SH-SY5Y (cell line): ENCODE measurements around the gene MIOS.

Source experiments
- GATA2 ChIP-seq: IDR thresholded peaks from 2 replicates; pipeline ENCODE4 v1.6.1; 2011; ENCODE audit warnings: mild to moderate bottlenecking, low read depth, low read length
- GATA3 ChIP-seq: IDR thresholded peaks from 2 replicates; pipeline ENCODE4 v1.6.1; 2011; ENCODE audit warnings: low read depth, mild to moderate bottlenecking, low read length, moderate library complexity

The MIOS gene

GRCh38 chr7:7539711-7540110, 27.0 kb upstream of the MIOS start:
- no peak for TF ChIP-seq GATA2
- TF ChIP-seq GATA3 = no peak

DNA sequence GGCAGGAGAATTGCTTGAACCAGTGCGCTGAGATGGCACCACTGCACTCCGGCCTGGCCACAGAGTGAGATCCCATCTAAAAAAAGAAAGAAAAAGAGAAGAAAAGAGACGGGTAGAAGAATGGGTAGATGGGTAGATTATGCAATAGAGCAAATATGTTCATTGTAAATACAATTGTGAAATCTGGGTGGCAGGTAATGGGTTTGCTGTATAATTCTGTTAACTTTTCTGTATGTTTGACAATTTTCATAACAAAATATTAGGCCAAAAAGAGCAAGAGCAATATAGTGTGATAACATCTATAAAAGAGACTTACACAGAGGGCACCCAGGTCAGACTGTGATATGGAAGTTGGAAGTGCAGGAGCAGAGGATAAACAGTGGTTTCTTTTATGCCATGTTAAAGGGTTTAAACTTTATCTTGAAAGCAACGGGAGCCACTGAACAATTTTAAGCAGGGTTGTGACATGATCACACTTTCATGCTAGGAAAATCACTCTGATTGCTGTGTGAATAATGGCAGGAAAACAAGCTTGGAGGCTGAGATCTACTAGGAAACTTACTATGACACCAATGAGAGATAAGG, 24.3 kb upstream of the MIOS start:
- TF ChIP-seq GATA3 = no peak
- no peak for TF ChIP-seq GATA2

DNA sequence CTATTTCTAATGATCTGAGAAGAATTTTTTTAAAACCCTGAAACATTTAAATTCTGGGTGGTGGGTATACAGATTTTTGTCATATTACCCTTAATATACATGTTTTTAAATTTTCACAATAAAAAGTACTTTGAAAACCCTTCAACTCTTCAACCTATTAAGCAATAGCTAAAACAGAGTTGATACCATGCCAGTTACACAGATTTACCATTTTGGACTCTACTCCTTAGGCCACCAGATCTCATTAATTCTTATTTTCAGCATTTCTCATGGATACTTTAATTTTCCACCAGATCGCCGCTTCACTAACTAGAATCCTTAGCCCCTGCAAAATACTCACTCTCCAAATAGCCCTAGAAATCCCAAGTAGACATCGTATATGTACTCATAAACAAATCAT, 18.3 kb upstream of the MIOS start:
- TF ChIP-seq GATA2 = no peak
- no peak for TF ChIP-seq GATA3

DNA sequence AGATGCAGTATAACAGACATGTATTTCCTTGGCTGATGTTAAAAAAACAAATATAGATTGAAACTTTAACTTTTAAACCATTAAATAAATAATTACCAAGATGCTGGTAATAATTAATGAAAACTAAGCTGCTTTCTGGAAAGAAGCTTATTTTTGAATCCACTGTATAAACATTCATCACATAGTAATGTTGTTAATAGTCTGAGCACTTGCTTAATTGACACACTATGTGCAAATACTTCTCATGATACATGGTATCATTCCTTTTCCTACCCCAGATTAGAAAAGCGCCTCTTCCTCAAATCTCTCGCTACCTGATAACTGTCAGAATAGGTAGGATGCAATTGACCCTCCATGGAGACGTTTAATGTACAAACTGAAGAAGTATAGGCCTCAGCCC, 16.0 kb upstream of the MIOS start:
- TF ChIP-seq GATA2 = no peak

DNA sequence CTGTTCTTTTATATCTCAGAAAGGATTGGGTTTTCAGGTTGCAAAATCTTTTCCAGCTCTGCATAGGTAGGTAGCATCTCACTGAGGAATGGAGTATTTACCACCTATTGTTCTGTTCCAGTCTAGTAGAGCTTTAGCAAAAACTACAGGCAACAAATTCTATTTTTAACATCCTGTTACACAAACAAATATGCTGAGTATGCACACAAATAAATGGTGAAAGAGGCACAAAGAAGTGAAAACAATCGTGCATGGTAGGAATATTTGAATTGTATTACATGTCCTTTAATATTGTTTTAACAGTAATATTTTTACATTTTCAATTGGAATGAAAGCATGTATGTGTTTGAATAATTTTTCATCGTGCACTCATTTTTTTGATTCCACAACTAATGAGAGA, 14.5 kb upstream of the MIOS start:
- TF ChIP-seq GATA2 = no peak
- TF ChIP-seq GATA3 = no peak

- TF ChIP-seq GATA3 = no peak
- TF ChIP-seq GATA2 = no peak
These were observed 13.3 kb upstream of the MIOS start for GRCh38 chr7:7553386-7553785.

GRCh38 chr7:7554021-7554432, 12.7 kb upstream of the MIOS start:
- TF ChIP-seq GATA3 (no peak), GATA2 (no peak)

- TF ChIP-seq GATA3 (no peak), GATA2 (no peak)
These were observed 11.8 kb upstream of the MIOS start for GRCh38 chr7:7554649-7555575.

- TF ChIP-seq GATA3 = no peak
- TF ChIP-seq GATA2 = no peak
These were observed 9.8 kb upstream of the MIOS start for GRCh38 chr7:7556852-7557251.

DNA sequence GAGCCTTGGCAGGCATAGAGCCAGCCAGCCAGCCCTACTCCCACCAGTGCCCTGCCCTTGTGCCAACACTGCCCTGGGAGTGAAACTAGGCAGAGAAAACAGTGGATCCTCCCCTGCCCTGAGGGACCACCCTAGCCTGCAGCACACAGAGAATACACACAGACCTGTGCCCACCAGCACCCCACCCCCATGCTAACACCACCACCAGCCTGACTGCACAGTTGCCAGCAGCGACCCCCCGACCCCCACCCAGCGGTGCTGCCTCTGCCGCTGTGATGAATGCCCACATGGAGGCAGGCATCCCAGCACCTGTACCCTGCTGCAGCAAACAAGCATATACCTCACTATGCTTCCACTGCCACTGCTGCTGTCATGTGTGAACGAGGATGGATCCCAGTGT, 9.4 kb upstream of the MIOS start:
- no peak for TF ChIP-seq GATA3
- no peak for TF ChIP-seq GATA2

GRCh38 chr7:7562736-7563135, 3.9 kb upstream of the MIOS start:
- TF ChIP-seq GATA3 = no peak
- no peak for TF ChIP-seq GATA2

GRCh38 chr7:7563269-7563668, 3.4 kb upstream of the MIOS start:
- no peak for TF ChIP-seq GATA2
- TF ChIP-seq GATA3 = no peak

- TF ChIP-seq GATA3 = no peak
These were observed 2.9 kb upstream of the MIOS start for GRCh38 chr7:7563813-7564212.

- TF ChIP-seq GATA2 (no peak), GATA3 (no peak)
These were observed 2.3 kb upstream of the MIOS start for GRCh38 chr7:7564323-7564780.

DNA sequence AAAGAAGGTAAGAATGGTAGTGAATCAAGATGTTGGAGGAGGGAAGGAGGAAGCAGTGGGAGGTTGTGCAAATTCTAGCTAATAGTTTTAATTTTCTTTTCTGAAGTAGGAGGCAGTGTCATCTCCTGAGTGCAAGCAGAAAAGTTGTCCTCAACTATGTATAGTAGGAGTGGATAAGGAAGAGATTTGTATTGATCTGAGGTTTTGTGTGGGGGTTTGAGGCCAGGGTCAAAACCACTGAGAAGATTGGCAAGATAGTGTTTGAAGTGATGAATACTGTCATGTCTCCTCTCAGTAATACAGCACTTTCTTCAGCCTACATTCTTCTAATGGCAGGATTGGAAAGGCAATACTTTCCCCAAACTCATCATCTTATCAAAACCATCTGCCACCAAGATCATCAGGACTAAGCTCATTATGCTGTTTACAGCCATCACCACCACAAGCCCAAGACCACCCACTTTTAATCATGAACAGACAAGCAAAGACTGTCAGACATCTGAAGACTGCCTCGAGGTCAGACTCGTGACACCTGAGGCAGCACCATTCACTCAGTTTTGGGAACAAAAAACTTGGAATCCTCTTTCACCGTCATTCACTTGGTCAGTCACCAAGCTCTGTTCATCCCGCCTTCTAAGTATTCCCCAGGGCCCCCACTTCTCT, 1.5 kb upstream of the MIOS start:
- TF ChIP-seq GATA2 = no peak
- TF ChIP-seq GATA3 = no peak
